ENCODE results near the gene SRGAP1.
"Not testable (repeated sequence)": the region's sequence is repeated elsewhere in the genome, so short reads cannot be mapped to it uniquely, and the experiment has no call there.

The SRGAP1 gene

DNA sequence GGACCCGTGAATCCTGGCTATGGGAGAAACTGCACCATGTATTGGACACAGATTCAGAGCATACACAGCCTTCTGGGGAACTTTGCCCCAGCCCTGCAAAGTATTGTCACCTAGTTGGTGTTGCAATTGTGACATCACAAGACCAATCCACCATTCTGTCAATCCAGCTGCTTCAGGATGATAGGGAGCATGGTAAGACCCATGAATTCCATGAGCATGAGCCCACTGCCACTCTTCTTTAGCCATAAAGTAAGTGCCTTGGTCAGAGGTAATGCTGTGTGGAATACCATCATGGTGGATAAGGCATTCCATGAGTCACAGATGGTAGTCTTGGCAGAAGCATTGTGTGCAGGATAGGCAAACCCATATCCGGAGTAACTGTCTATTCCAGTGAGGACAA, 286.0 kb downstream of the SRGAP1 start:
- H3K9ac ChIP-seq (ENCODE audit: low read depth, low read length); H3K4me3 ChIP-seq (ENCODE audit: low read depth, low read length); H3K4me1 ChIP-seq (ENCODE audit: control insufficient read depth, insufficient read depth, low read length); H3K9me3 ChIP-seq (ENCODE audit: control insufficient read depth, insufficient read depth, low read length); H3K27me3 ChIP-seq (ENCODE audit: control insufficient read depth, insufficient read depth, low read length); H3K36me3 ChIP-seq (ENCODE audit: control insufficient read depth, insufficient read depth, low read length): not testable (repeated sequence)

DNA sequence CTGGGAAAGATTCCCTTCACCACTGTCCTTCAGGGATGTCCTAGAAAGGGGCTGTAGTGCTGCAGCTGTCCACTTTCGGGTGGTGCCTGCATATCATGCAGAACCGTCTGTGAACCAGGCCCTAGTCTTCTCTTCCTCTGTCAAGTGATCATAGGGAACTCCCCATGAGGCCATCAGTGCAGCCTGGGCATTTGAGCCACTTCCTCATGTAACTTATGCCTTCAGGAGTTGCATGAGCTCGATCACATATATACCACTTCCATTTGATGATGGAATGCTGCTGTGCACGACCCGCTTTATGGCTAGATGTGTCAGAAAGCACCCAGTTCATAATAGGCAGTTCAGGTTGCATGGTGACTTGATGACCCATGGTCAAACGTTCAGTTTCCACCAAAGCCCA, 287.0 kb downstream of the SRGAP1 start:
- not testable (repeated sequence) for H3K36me3 ChIP-seq (ENCODE audit: control insufficient read depth, insufficient read depth, low read length)

DNA sequence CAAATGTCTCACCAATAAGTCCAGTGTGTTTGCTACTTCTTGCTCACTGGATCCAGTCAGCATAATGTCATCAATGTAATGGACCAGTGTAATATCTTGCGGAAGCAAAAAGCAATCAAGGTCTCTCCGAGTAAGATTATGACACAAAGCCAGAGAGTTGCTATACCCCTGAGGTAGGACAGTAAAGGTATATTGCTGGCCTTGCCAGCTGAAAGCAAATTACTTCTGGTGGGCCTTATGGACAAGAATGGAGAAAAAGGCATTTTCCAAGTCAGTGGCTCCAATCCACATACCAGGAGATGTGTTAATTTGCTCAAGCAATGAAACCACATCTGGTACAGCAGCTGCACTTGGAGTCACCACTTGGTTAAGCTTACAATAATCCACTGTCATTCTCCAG, 288.2 kb downstream of the SRGAP1 start:
- not testable (repeated sequence) for H3K36me3 ChIP-seq (ENCODE audit: control insufficient read depth, insufficient read depth, low read length); H3K4me3 ChIP-seq (ENCODE audit: low read depth, low read length); H3K9ac ChIP-seq (ENCODE audit: low read depth, low read length); H3K9me3 ChIP-seq (ENCODE audit: control insufficient read depth, insufficient read depth, low read length); H3K27me3 ChIP-seq (ENCODE audit: control insufficient read depth, insufficient read depth, low read length); H3K4me1 ChIP-seq (ENCODE audit: control insufficient read depth, insufficient read depth, low read length)

More for the DNA sequence above, 287.0 kb downstream of the SRGAP1 start:
- not testable (repeated sequence) for H3K4me1 ChIP-seq (ENCODE audit: control insufficient read depth, insufficient read depth, low read length); H3K27me3 ChIP-seq (ENCODE audit: control insufficient read depth, insufficient read depth, low read length); H3K9me3 ChIP-seq (ENCODE audit: control insufficient read depth, insufficient read depth, low read length); H3K9ac ChIP-seq (ENCODE audit: low read depth, low read length); H3K4me3 ChIP-seq (ENCODE audit: low read depth, low read length)

DNA sequence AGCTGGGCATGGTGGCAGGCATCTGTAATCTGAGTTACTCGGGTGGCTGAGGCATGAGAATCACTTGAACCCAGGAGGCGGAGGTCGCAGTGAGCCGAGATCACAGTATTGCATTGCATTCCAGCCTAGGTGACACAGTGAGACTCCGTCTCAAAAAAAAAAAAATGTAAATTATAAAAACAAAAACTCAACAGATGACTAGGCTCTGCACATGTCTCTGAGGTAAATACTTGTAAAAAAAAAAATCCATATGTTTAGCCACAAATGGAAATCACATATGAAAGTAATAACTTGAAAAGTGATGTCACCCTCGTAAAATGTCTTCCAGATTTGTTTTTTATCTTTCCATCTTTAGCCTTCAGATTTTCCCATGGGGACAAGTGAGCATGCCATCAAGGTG, 292.6 kb downstream of the SRGAP1 start:
- H3K4me1 ChIP-seq (ENCODE audit: control insufficient read depth, insufficient read depth, low read length): no peaks in the 10 kb centered on the region
- H3K36me3 ChIP-seq (ENCODE audit: control insufficient read depth, insufficient read depth, low read length): no peaks in the 10 kb centered on the region
- H3K4me3 ChIP-seq (ENCODE audit: low read depth, low read length): no peak overlapping the region
- no peaks in the 10 kb centered on the region for H3K27me3 ChIP-seq (ENCODE audit: control insufficient read depth, insufficient read depth, low read length)
- no peaks in the 10 kb centered on the region for H3K9me3 ChIP-seq (ENCODE audit: control insufficient read depth, insufficient read depth, low read length)
- H3K9ac ChIP-seq (ENCODE audit: low read depth, low read length): no peak overlapping the region

DNA sequence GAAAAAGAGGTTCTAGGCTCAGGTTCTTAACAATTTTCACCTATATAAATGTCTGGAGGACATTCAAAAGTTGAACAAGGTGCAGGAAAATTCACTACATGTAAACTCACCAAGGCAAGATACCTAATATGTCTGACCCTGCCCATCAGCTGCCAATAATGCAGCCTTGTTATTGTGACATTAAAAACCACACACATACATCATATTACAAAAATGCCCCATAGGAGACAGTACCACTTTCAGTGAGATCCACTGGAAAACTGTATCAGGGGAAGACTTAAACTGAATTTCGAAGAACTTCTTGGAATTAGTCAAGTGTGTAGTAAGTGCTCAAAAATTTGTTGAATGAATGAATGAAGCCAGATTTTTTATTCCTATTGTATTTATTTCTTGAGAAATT, 294.5 kb downstream of the SRGAP1 start:
- H3K9ac ChIP-seq (ENCODE audit: low read depth, low read length): no peak overlapping the region
- H3K27me3 ChIP-seq (ENCODE audit: control insufficient read depth, insufficient read depth, low read length): no peaks in the 10 kb centered on the region
- H3K9me3 ChIP-seq (ENCODE audit: control insufficient read depth, insufficient read depth, low read length): no peaks in the 10 kb centered on the region

DNA sequence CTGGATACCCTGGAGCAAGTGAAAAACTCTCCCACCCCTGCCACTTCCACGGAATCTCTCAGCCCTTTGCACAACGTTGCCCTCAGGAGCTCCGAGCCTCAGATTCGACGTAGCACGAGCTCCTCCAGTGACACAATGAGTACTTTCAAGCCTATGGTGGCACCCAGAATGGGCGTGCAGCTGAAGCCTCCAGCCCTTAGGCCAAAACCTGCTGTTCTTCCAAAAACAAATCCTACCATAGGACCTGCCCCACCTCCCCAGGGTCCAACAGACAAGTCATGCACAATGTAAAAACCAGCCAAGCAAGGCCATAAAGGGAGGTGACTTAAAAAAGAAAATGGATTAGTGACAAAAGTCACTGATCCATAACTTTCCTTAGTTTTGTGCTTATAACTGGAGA, 297.9 kb downstream of the SRGAP1 start:
- H3K9me3 ChIP-seq (ENCODE audit: control insufficient read depth, insufficient read depth, low read length): no peaks in the 10 kb centered on the region

More for the DNA sequence above, 294.5 kb downstream of the SRGAP1 start:
- Histone ChIP-seq H3K4me1 (ENCODE audit: control insufficient read depth, insufficient read depth, low read length) (no peaks in the 10 kb centered on the region), H3K4me3 (ENCODE audit: low read depth, low read length) (no peak overlapping the region), H3K36me3 (ENCODE audit: control insufficient read depth, insufficient read depth, low read length) (no peaks in the 10 kb centered on the region)

DNA sequence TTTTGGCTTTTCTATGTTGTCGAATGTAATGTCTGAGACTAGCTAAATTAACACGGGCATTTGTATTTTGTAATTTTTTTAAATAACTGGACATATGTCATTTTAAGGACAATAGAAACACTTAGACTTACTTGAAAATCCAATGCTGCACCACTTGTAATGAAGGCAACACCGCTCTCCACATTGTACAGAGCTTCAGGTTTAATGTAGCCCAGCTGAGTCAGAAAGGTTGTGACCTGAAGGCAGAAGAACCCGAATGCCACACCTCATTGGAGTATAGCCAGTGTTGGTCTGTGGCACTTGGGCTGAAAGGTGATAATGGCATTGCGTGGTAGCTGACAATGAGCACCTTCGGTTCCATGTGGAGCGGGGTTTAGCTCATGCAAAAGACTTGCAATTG, 298.3 kb downstream of the SRGAP1 start:
- Histone ChIP-seq H3K9me3 (ENCODE audit: control insufficient read depth, insufficient read depth, low read length) (no peaks in the 10 kb centered on the region), H3K9ac (ENCODE audit: low read depth, low read length) (no peak overlapping the region), H3K36me3 (ENCODE audit: control insufficient read depth, insufficient read depth, low read length) (no peaks in the 10 kb centered on the region), H3K4me3 (ENCODE audit: low read depth, low read length) (no peak overlapping the region), H3K27me3 (ENCODE audit: control insufficient read depth, insufficient read depth, low read length) (no peaks in the 10 kb centered on the region), H3K4me1 (ENCODE audit: control insufficient read depth, insufficient read depth, low read length) (no peaks in the 10 kb centered on the region)

More for the DNA sequence above, 297.9 kb downstream of the SRGAP1 start:
- H3K4me1 ChIP-seq (ENCODE audit: control insufficient read depth, insufficient read depth, low read length): no peaks in the 10 kb centered on the region
- no peak overlapping the region for H3K9ac ChIP-seq (ENCODE audit: low read depth, low read length)
- no peak overlapping the region for H3K4me3 ChIP-seq (ENCODE audit: low read depth, low read length)
- H3K27me3 ChIP-seq (ENCODE audit: control insufficient read depth, insufficient read depth, low read length): no peaks in the 10 kb centered on the region
- no peaks in the 10 kb centered on the region for H3K36me3 ChIP-seq (ENCODE audit: control insufficient read depth, insufficient read depth, low read length)

DNA sequence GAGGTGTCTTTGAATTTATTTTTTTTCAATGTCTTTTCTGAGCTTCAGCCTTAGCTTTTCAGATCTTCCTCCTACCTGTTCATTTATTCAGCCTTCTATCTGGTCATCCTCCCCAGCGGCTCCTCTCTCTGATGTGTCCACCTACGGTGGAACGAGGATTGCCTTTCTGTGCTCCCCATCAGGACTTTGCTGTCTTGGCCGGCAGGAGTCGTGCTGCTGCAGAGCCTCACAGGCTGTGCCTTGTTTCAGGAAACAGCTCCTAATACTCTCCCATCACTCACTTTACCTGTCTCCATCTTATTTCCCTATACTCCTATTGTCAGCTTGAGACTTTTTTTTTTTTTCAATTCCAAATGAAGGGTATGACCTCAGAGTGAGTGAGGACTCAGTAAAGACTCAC, 300.7 kb downstream of the SRGAP1 start:
- Histone ChIP-seq H3K27me3 (ENCODE audit: control insufficient read depth, insufficient read depth, low read length) (no peaks in the 10 kb centered on the region), H3K9me3 (ENCODE audit: control insufficient read depth, insufficient read depth, low read length) (no peaks in the 10 kb centered on the region), H3K36me3 (ENCODE audit: control insufficient read depth, insufficient read depth, low read length) (no peaks in the 10 kb centered on the region), H3K4me3 (ENCODE audit: low read depth, low read length) (no peak overlapping the region), H3K4me1 (ENCODE audit: control insufficient read depth, insufficient read depth, low read length) (no peaks in the 10 kb centered on the region), H3K9ac (ENCODE audit: low read depth, low read length) (no peak overlapping the region)

DNA sequence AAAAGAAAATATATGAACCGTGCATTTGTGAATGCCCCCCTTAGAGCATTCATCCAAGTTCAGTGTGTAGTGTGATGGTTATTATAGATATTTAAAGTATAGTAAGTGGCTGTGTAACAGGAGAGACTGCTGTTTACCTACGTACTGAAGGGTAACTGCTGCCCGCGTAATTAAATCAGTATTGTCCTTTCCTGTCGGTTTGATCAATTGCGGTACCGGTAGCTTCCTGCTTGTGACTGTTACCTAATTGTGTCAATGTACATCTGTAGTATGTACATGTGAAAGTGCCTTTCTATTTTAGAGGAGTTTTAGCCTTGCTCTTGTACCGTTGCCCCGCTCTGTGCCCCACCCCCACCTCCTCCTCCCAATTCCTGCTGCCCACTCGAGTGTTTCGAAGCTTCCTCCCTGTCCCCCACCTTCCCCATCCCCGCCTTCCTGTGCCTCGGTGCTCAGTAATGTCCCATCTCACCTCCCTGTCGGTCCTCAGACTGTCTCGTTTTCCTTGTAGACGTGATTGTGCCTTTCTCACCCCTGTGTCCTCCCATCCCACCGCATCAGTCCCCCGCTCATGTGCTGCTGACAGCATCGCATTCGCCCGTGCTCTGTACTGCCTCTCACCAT, 302.6 kb downstream of the SRGAP1 start:
- H3K4me1 ChIP-seq (ENCODE audit: control insufficient read depth, insufficient read depth, low read length): no peaks in the 10 kb centered on the region
- no peak overlapping the region for H3K4me3 ChIP-seq (ENCODE audit: low read depth, low read length)
- H3K9ac ChIP-seq (ENCODE audit: low read depth, low read length): no peak overlapping the region
- H3K27me3 ChIP-seq (ENCODE audit: control insufficient read depth, insufficient read depth, low read length): no peaks in the 10 kb centered on the region
- no peaks in the 10 kb centered on the region for H3K36me3 ChIP-seq (ENCODE audit: control insufficient read depth, insufficient read depth, low read length)
- H3K9me3 ChIP-seq (ENCODE audit: control insufficient read depth, insufficient read depth, low read length): no peaks in the 10 kb centered on the region

DNA sequence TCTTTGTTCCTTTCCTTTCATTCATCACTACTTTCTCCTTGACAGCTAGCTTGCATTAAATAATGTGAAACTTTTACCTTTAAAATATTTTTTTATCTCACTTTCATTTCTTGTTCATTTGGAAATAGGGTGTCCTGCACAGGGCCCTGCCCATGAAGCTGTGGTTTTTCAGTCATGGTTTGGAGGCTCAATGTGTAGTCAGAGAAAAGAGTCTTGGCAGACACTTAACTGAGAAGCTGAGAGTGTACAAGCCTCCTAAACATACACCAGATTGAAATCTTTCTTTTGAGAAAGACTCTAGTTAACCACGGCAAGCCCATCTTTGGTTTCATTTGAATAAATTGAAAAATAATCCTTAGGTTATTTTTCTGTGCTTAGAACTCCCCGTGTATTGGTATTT, 303.4 kb downstream of the SRGAP1 start:
- Histone ChIP-seq H3K9ac (ENCODE audit: low read depth, low read length) (no peak overlapping the region), H3K9me3 (ENCODE audit: control insufficient read depth, insufficient read depth, low read length) (no peaks in the 10 kb centered on the region)

DNA sequence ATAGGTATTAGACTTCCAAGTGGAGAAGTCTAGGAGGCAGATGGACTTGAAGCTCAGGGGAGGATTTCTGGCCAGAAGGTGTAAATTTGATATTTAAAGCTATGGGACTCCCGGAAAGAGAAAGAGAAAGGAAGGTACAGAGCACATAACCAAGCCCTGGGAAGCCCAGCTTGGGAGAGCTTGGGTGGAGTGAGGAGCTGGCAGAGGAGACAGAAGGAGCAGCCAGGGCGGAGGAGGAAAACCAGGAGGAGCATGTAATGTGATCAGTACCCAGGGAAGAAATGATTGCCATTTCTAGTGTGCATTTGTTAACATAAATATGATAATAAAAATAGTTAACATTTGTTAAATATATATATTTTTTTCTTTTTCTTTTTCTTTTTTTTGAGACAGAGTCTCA, 310.2 kb downstream of the SRGAP1 start:
- Histone ChIP-seq H3K9ac (ENCODE audit: low read depth, low read length) (no peak overlapping the region), H3K27me3 (ENCODE audit: control insufficient read depth, insufficient read depth, low read length) (no peaks in the 10 kb centered on the region), H3K4me1 (ENCODE audit: control insufficient read depth, insufficient read depth, low read length) (no peaks in the 10 kb centered on the region), H3K9me3 (ENCODE audit: control insufficient read depth, insufficient read depth, low read length) (no peaks in the 10 kb centered on the region), H3K36me3 (ENCODE audit: control insufficient read depth, insufficient read depth, low read length) (no peaks in the 10 kb centered on the region), H3K4me3 (ENCODE audit: low read depth, low read length) (no peak overlapping the region)

More for the DNA sequence above, 303.4 kb downstream of the SRGAP1 start:
- H3K4me3 ChIP-seq (ENCODE audit: low read depth, low read length): no peak overlapping the region
- H3K4me1 ChIP-seq (ENCODE audit: control insufficient read depth, insufficient read depth, low read length): no peaks in the 10 kb centered on the region
- H3K36me3 ChIP-seq (ENCODE audit: control insufficient read depth, insufficient read depth, low read length): no peaks in the 10 kb centered on the region
- H3K27me3 ChIP-seq (ENCODE audit: control insufficient read depth, insufficient read depth, low read length): no peaks in the 10 kb centered on the region

DNA sequence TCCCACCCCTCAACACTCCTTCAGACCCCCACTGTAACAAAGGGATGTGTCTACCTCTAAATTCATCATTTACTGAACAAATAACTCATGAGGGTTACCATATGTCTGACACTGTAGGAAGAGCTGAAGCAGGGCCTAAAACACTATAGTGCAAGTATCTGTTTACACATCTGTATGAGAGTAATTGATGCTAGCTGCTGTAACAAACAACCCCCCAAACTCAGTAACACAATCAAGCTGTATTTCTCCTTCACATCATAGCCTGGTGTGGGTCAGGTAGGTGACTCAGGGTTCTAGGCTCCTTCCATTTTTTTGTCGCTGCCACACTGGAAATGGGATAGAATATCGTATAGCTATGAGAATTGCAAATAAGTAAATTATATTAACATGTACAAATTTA, 312.6 kb downstream of the SRGAP1 start:
- Histone ChIP-seq H3K27me3 (ENCODE audit: control insufficient read depth, insufficient read depth, low read length) (no peaks in the 10 kb centered on the region), H3K9me3 (ENCODE audit: control insufficient read depth, insufficient read depth, low read length) (no peaks in the 10 kb centered on the region), H3K9ac (ENCODE audit: low read depth, low read length) (no peak overlapping the region), H3K36me3 (ENCODE audit: control insufficient read depth, insufficient read depth, low read length) (no peaks in the 10 kb centered on the region), H3K4me3 (ENCODE audit: low read depth, low read length) (no peak overlapping the region), H3K4me1 (ENCODE audit: control insufficient read depth, insufficient read depth, low read length) (no peaks in the 10 kb centered on the region)
